CD8-positive, alpha-beta memory T cell (primary cell): Measurements from ENCODE around the gene MBD4. TPM values are rescaled to one million over a fixed set of nuclear protein-coding genes. Genes with fewer than 3 reads are reported as not detected.

Experiments
- CTCF ChIA-PET: fragments of 350-600 bp; sonication (Branson Sonifier 250); formaldehyde crosslinking; loops from one replicate; lab custom pipeline; 2021; ENCODE audit warnings: antibody characterized with exemption; lab: Charles Lee
- POLR2A ChIA-PET: fragments of 350-600 bp; sonication (Branson Sonifier 250); formaldehyde crosslinking; loops from one replicate; lab custom pipeline; 2021; ENCODE audit warnings: antibody characterized with exemption; lab: Charles Lee
- DNase-seq, 5 donors: peaks; one replicate each; pipeline versions ENCODE4 v3.0.0 to v3.0.0-alpha.2; 2020 to 2022; ENCODE audit warnings: mixed read lengths in 1 of 5
- H3K27ac ChIP-seq: one replicate; pipeline ENCODE4 v1.7.0; 2013; ENCODE audit warnings: low read depth, mild to moderate bottlenecking, low read length, moderate library complexity
- H3K27me3 ChIP-seq: 2 replicates; pipeline ENCODE4 v1.7.0; 2013; ENCODE audit warnings: low read length, mild to moderate bottlenecking; ENCODE audit not compliant: insufficient read depth, poor library complexity, severe bottlenecking
- H3K36me3 ChIP-seq: 2 replicates; pipeline ENCODE4 v1.7.0; 2013; ENCODE audit warnings: mild to moderate bottlenecking, low read length, moderate library complexity; ENCODE audit not compliant: insufficient read depth
- H3K4me1 ChIP-seq: 2 replicates; pipeline ENCODE4 v1.7.0; 2013; ENCODE audit warnings: mild to moderate bottlenecking, low read length, moderate library complexity; ENCODE audit not compliant: insufficient read depth
- H3K4me3 ChIP-seq: 2 replicates; pipeline ENCODE4 v1.7.0; 2013; ENCODE audit warnings: mild to moderate bottlenecking, low read length
- H3K9me3 ChIP-seq: 2 replicates; pipeline ENCODE4 v1.7.0; 2013; ENCODE audit warnings: mild to moderate bottlenecking, low read length
- H3K27ac Mint-ChIP-seq, 8 donors: one replicate each; pipeline ENCODE4 v1.8.0; 2020 to 2021; ENCODE audit warnings: mixed read lengths in 8 of 8, mild to moderate bottlenecking in 6 of 8, inconsistent platforms in 3 of 8, moderate library complexity in 3 of 8
- H3K27me3 Mint-ChIP-seq, 2 donors: one replicate each; pipeline ENCODE4 v1.8.0; 2020 to 2021; ENCODE audit warnings: mixed read lengths in 2 of 2, mild to moderate bottlenecking in 1 of 2, moderate library complexity in 1 of 2
- H3K36me3 Mint-ChIP-seq, 3 donors: one replicate each; pipeline ENCODE4 v1.8.0; 2020 to 2021; ENCODE audit warnings: mixed read lengths in 3 of 3, inconsistent platforms in 1 of 3, mild to moderate bottlenecking in 1 of 3
- H3K4me1 Mint-ChIP-seq, 3 donors: one replicate each; pipeline ENCODE4 v1.8.0; 2020 to 2021; ENCODE audit warnings: mixed read lengths in 3 of 3, inconsistent platforms in 1 of 3, mild to moderate bottlenecking in 1 of 3
- H3K4me3 Mint-ChIP-seq, 7 donors: one replicate each; pipeline ENCODE4 v1.8.0; 2020 to 2021; ENCODE audit warnings: mixed read lengths in 7 of 7, mild to moderate bottlenecking in 6 of 7, moderate library complexity in 4 of 7, inconsistent platforms in 2 of 7
- H3K9me3 Mint-ChIP-seq, 5 donors: one replicate each; pipeline ENCODE4 v1.8.0; 2020 to 2022; ENCODE audit warnings: mixed read lengths in 5 of 5, mild to moderate bottlenecking in 3 of 5, moderate library complexity in 2 of 5, inconsistent platforms in 1 of 5
- polyA plus RNA-seq: library from polyadenylated mRNA; unstranded; fragments of 300-500 nt; fragmentation: Illumina TruSeq; gene quantifications from one replicate; pipeline ENCODE4 v1.2.3, GENCODE V29; 2021
- total RNA-seq, 2 experiments: library from RNA; stranded (reverse); gene quantifications; one replicate each; pipeline ENCODE4 v1.2.3, GENCODE V29; 2021

Gene MBD4
- total and polyA plus RNA-seq, 3 experiments from 2014 or later: 33.2 to 48.1 (median 48.0) TPM

DNA sequence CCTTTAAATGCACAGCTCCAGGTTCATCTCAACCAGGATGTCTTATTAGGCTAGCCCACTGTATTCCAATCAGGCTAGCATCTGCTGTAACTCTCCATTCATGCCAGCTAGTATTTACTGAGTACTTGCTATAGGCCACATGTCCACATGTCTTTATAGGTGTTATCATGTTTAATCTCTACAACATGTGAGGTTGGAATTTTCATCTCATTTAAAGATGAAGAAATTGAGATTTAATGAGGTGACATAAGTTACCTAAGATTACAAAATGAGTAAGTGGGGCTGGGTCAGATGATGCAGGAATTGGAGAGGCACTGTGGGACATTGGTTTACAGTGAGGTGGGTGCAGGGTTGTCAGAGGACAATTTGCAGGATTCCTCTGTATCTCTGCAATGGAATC, 3.2 kb upstream of the MBD4 start:
- ChIA-PET CTCF (no interaction called here), POLR2A (no interaction called here)
- H3K36me3 ChIP-seq: peaks cover 4% of the 10 kb centered on the region
- peaks cover 0 to 3% of the 10 kb centered on the region in 2 donors for H3K27me3 Mint-ChIP-seq
- H3K27me3 ChIP-seq: no peaks in the 10 kb centered on the region
- H3K36me3 Mint-ChIP-seq: peaks cover 0 to 15% (median 0%) of the 10 kb centered on the region in 3 donors
- H3K4me1 ChIP-seq: peaks cover 36% of the 10 kb centered on the region
- peaks cover 40 to 56% (median 46%) of the 10 kb centered on the region in 3 donors for H3K4me1 Mint-ChIP-seq
- DNase-seq: no peak
- no peaks in the 10 kb centered on the region for H3K9me3 ChIP-seq
- H3K4me3 ChIP-seq: no peak overlapping the region
- H3K4me3 Mint-ChIP-seq: peak overlapping the region in 2 of 7 donors; percentile 53 to 55
- no peaks in the 10 kb centered on the region for H3K9me3 Mint-ChIP-seq
- H3K27ac Mint-ChIP-seq: peak overlapping the region; percentile 51 to 97 (median 81)
- H3K27ac ChIP-seq: no peak overlapping the region

DNA sequence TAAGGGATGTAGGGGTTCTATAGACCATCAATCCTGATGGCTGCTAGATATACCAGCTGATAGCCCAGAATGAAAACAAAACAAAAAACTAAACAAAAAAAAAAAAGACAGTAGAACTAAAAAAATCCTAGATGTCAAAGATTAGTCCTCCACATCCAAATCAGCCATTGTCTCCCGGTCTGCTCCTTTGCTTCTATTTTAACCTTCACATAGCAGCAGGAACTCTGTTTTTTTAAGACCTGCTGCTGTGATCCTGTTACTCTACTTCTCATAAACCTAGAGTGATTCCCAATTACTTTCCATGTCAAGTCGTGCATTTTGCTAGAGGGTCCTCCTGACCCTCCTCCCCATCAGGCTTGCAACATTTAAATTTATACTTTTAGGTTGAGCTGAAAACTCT, 2.7 kb upstream of the MBD4 start:
- Mint-ChIP-seq H3K27ac (peak overlapping the region; percentile 76 to 100 (median 87)), H3K4me1 (peaks cover 44 to 60% (median 50%) of the 10 kb centered on the region in 3 donors), H3K36me3 (peaks cover 0 to 20% (median 3%) of the 10 kb centered on the region in 3 donors), H3K27me3 (peaks cover 0 to 3% of the 10 kb centered on the region in 2 donors), H3K9me3 (no peaks in the 10 kb centered on the region), H3K4me3 (peak overlapping the region in 2 of 7 donors; percentile 53 to 55)
- peaks cover 40% of the 10 kb centered on the region for H3K4me1 ChIP-seq
- no peak for DNase-seq
- peaks cover 7% of the 10 kb centered on the region for H3K36me3 ChIP-seq
- POLR2A ChIA-PET: interaction anchor here (0.6 kb wide), 1 partner anchor 460 kb away, joined by 3 read pairs; no protein-coding TSS in a partner anchor
- no peak overlapping the region for H3K27ac ChIP-seq
- H3K27me3 ChIP-seq: no peaks in the 10 kb centered on the region
- H3K9me3 ChIP-seq: no peaks in the 10 kb centered on the region
- no peak overlapping the region for H3K4me3 ChIP-seq
- CTCF ChIA-PET: no interaction called here

DNA sequence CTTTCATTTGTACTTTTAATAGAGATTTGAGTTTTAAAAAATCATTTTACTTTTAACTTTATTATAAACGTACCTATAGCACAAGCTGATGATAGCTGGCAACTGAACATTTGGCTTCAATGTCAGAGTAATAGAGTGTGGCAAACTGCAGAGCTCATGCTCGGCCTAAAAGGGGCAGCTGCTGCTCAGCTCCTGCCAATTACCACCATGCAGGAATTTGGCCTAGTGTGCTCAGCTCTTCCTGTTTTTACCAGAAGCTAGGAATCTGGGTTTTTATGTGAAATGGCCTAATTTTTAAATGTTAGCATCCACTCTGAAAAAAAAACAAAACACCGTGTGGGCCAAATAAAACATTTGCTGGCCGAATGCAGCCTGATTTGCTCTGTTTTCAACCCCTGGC, 2.0 kb upstream of the MBD4 start:
- DNase-seq: no peak
- ChIA-PET POLR2A (interaction anchor here (0.6 kb wide), 1 partner anchor 460 kb away, joined by 3 read pairs; no protein-coding TSS in a partner anchor), CTCF (interaction anchor here (1.2 kb wide), 1 partner anchor 48 kb away, joined by 3 read pairs; no protein-coding TSS in a partner anchor)
- Histone ChIP-seq H3K27ac (peak overlapping the region; percentile 70), H3K36me3 (peaks cover 7% of the 10 kb centered on the region), H3K27me3 (no peaks in the 10 kb centered on the region), H3K4me3 (no peak overlapping the region), H3K4me1 (peaks cover 40% of the 10 kb centered on the region), H3K9me3 (no peaks in the 10 kb centered on the region)
- Mint-ChIP-seq H3K27me3 (peaks cover 0 to 3% of the 10 kb centered on the region in 2 donors), H3K9me3 (no peaks in the 10 kb centered on the region), H3K27ac (peak overlapping the region; percentile 39 to 100 (median 97)), H3K4me1 (peaks cover 48 to 67% (median 56%) of the 10 kb centered on the region in 3 donors), H3K4me3 (peak overlapping the region in 5 of 7 donors; percentile 88 to 96 (median 95)), H3K36me3 (peaks cover 0 to 25% (median 3%) of the 10 kb centered on the region in 3 donors)

DNA sequence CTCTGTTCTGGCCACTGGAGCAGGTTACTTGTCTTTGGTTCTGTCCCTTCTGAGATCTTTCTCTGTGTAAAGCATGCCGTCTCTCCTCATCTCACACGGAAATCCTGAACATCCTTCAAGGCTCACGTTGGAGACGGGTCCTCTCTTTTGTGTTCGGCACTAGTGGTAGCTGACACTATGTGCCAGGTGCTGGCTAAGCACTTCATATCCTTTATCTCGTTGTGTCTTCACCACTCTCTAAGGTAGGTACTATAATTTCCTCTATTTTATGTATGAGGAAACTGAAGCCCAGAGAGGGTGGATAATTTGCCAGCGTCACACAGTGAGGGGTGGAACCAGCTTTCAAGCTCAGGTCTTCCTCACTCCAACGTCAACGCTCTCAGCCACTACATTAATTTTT, 1.5 kb upstream of the MBD4 start:
- DNase-seq: peak in 1 of 5 donors; percentile 14
- H3K4me1 ChIP-seq: peaks cover 46% of the 10 kb centered on the region
- ChIA-PET CTCF (interaction anchor here (0.8 to 1.6 kb wide), 5 partner anchors 7 to 195 kb away, joined by 3 to 6 read pairs (median 3); no protein-coding TSS in a partner anchor), POLR2A (no interaction called here)
- H3K4me1 Mint-ChIP-seq: peaks cover 53 to 73% (median 62%) of the 10 kb centered on the region in 3 donors
- H3K27ac Mint-ChIP-seq: peak overlapping the region; percentile 92 to 100 (median 97)
- peaks cover 0 to 31% (median 7%) of the 10 kb centered on the region in 3 donors for H3K36me3 Mint-ChIP-seq
- peak overlapping the region; percentile 72 for H3K4me3 ChIP-seq
- H3K27me3 Mint-ChIP-seq: peaks cover 0 to 3% of the 10 kb centered on the region in 2 donors
- H3K4me3 Mint-ChIP-seq: peak overlapping the region; percentile 88 to 99 (median 95)
- peaks cover 10% of the 10 kb centered on the region for H3K36me3 ChIP-seq
- H3K27me3 ChIP-seq: no peaks in the 10 kb centered on the region
- H3K9me3 Mint-ChIP-seq: no peaks in the 10 kb centered on the region
- H3K27ac ChIP-seq: peak overlapping the region; percentile 70
- no peaks in the 10 kb centered on the region for H3K9me3 ChIP-seq

DNA sequence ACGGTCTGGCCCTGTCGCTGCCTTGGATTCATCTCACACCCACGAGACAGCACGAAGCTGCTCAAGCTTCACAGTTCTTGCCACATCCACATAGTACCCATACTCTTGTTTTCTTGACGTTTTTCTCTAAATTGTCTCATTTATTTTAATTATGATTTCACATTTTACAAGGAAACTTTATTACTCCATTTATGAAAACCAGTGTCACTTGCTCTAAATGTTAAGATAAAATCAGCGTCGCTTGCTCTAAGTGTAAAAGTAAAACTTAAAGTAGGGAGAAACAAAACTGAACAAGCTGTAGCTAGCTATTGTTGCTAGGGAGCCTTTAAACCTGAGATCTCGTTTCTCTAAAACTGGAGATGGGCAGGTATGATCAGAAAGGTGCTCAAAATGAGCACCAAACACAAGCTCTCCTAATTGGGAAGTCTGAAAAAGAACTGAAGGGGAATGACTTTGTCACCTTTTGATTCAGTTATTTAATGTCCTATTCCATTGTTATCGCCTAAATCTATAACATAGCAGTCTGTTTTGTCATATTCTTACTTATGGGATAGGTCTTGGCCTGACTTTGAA, 956 bp upstream of the MBD4 start:
- peak overlapping the region; percentile 88 to 99 (median 95) for H3K4me3 Mint-ChIP-seq
- ChIA-PET POLR2A (interaction anchor here (0.9 to 2.9 kb wide), 4 partner anchors 10 to 165 kb away, joined by 3 to 15 read pairs (median 3); partner anchors contain the start of gene EFCAB12), CTCF (interaction anchor here (0.8 to 1.8 kb wide), 7 partner anchors 8 to 195 kb away, joined by 3 to 9 read pairs (median 4); no protein-coding TSS in a partner anchor)
- no peaks in the 10 kb centered on the region for H3K9me3 Mint-ChIP-seq
- Histone ChIP-seq H3K27ac (peak overlapping the region; percentile 70), H3K36me3 (peaks cover 12% of the 10 kb centered on the region), H3K4me1 (peaks cover 50% of the 10 kb centered on the region), H3K27me3 (no peaks in the 10 kb centered on the region), H3K9me3 (no peaks in the 10 kb centered on the region), H3K4me3 (peak overlapping the region; percentile 72)
- peaks cover 0 to 3% of the 10 kb centered on the region in 2 donors for H3K27me3 Mint-ChIP-seq
- H3K36me3 Mint-ChIP-seq: peaks cover 0 to 36% (median 7%) of the 10 kb centered on the region in 3 donors
- no peak for DNase-seq
- peak overlapping the region; percentile 92 to 100 (median 97) for H3K27ac Mint-ChIP-seq
- H3K4me1 Mint-ChIP-seq: peaks cover 58 to 78% (median 67%) of the 10 kb centered on the region in 3 donors

DNA sequence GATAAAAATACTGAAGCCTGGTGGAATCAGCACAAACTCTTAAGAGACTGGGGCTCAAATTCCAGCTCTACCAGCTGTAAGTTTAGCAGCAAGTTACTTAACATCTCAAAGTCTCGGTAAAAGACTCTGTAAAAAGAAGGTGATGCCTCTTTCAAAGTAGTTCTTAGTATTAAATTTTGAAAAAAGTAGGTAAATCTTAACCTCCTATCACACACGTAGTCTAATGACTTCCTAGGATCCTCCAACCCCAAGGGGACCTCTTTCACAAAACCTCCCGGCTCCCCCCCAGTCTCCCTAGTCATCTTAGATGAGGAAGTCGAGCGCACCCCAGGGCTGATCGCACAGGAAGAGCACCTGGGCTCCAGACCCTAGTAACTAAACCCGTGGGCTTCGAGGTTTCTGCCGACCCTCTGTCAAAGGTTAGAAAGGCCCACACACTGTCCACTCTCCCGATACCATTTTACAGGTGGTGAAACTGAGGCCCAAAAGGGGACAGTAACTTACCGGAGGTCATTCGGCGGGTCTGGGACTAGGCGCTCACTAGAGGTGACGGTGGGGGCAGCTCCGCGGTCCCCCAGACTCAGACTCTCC, 427 bp downstream of the MBD4 start:
- peaks cover 12% of the 10 kb centered on the region for H3K36me3 ChIP-seq
- H3K4me1 ChIP-seq: peaks cover 50% of the 10 kb centered on the region

DNA sequence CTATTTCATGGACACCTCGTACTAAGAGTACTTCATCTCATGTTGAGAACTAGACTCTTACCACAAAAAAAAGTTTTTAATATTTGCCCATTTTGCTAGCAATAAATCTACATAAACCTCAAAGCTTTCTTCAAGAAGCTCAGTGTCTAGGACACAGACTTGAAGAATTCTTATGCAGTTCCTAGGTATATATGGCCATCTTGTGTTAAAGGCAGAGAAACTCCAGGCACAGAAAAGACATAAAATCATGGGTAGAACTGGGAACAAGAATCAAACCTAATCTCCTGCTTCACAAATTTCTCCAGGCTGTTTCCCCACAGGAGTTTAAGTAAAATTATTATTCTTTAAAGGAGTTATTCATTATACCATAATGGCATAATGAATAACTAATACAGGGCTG, 4.4 kb downstream of the MBD4 start:
- no peaks in the 10 kb centered on the region for H3K9me3 Mint-ChIP-seq
- peak overlapping the region in 5 of 8 donors; percentile 24 to 68 (median 65) for H3K27ac Mint-ChIP-seq
- H3K36me3 Mint-ChIP-seq: peaks cover 0 to 86% (median 18%) of the 10 kb centered on the region in 3 donors
- no peak overlapping the region for H3K4me3 ChIP-seq
- H3K27ac ChIP-seq: no peak overlapping the region
- H3K9me3 ChIP-seq: no peaks in the 10 kb centered on the region
- H3K4me3 Mint-ChIP-seq: no peak overlapping the region
- H3K4me1 Mint-ChIP-seq: peaks cover 54 to 64% (median 62%) of the 10 kb centered on the region in 3 donors
- H3K4me1 ChIP-seq: peaks cover 22% of the 10 kb centered on the region
- DNase-seq: no peak
- no peaks in the 10 kb centered on the region for H3K27me3 ChIP-seq
- POLR2A ChIA-PET: no interaction called here
- peaks cover 38% of the 10 kb centered on the region for H3K36me3 ChIP-seq
- CTCF ChIA-PET: no interaction called here
- peaks cover 0 to 3% of the 10 kb centered on the region in 2 donors for H3K27me3 Mint-ChIP-seq

More for the DNA sequence above, 427 bp downstream of the MBD4 start:
- peak in 4 of 5 donors; percentile 29 to 68 (median 40) for DNase-seq
- peak overlapping the region; percentile 81 for H3K27ac ChIP-seq
- ChIA-PET POLR2A (interaction anchor here (1.1 to 2.9 kb wide), 4 partner anchors 11 to 454 kb away, joined by 3 to 15 read pairs (median 6); partner anchors contain the start of genes EFCAB12 and TMCC1), CTCF (interaction anchor here (1.0 to 1.8 kb wide), 5 partner anchors 9 to 40 kb away, joined by 3 to 9 read pairs (median 4); partner anchors contain the start of gene EFCAB12)
- peak overlapping the region; percentile 92 to 100 (median 97) for H3K27ac Mint-ChIP-seq
- no peaks in the 10 kb centered on the region for H3K9me3 ChIP-seq
- H3K9me3 Mint-ChIP-seq: no peaks in the 10 kb centered on the region
- peak overlapping the region; percentile 88 to 99 (median 95) for H3K4me3 Mint-ChIP-seq
- peak overlapping the region; percentile 95 for H3K4me3 ChIP-seq
- peaks cover 68 to 92% (median 81%) of the 10 kb centered on the region in 3 donors for H3K4me1 Mint-ChIP-seq
- H3K27me3 Mint-ChIP-seq: peaks cover 0 to 3% of the 10 kb centered on the region in 2 donors
- H3K36me3 Mint-ChIP-seq: peaks cover 0 to 47% (median 7%) of the 10 kb centered on the region in 3 donors
- H3K27me3 ChIP-seq: no peaks in the 10 kb centered on the region
